Activated naive CD8-positive, alpha-beta T cell (primary cell): ENCODE data around the gene UBC.
"Not testable (repeated sequence)": the region's sequence is repeated elsewhere in the genome, so short reads cannot be mapped to it uniquely, and the experiment has no call there.

Experiments used
- H3K27ac Mint-ChIP-seq: one replicate; pipeline ENCODE4 v1.8.0; 2021; ENCODE audit warnings: mixed read lengths
- H3K27me3 Mint-ChIP-seq: one replicate; pipeline ENCODE4 v1.8.0; 2021; ENCODE audit warnings: mixed read lengths
- H3K36me3 Mint-ChIP-seq: one replicate; pipeline ENCODE4 v1.8.0; 2021; ENCODE audit warnings: mixed read lengths
- H3K4me1 Mint-ChIP-seq: one replicate; pipeline ENCODE4 v1.8.0; 2021; ENCODE audit warnings: low read depth, mixed read lengths
- H3K4me3 Mint-ChIP-seq: one replicate; pipeline ENCODE4 v1.8.0; 2021; ENCODE audit warnings: mild to moderate bottlenecking, mixed read lengths
- H3K9me3 Mint-ChIP-seq: one replicate; pipeline ENCODE4 v1.8.0; 2021; ENCODE audit warnings: low read depth, mixed read lengths

Gene UBC

DNA sequence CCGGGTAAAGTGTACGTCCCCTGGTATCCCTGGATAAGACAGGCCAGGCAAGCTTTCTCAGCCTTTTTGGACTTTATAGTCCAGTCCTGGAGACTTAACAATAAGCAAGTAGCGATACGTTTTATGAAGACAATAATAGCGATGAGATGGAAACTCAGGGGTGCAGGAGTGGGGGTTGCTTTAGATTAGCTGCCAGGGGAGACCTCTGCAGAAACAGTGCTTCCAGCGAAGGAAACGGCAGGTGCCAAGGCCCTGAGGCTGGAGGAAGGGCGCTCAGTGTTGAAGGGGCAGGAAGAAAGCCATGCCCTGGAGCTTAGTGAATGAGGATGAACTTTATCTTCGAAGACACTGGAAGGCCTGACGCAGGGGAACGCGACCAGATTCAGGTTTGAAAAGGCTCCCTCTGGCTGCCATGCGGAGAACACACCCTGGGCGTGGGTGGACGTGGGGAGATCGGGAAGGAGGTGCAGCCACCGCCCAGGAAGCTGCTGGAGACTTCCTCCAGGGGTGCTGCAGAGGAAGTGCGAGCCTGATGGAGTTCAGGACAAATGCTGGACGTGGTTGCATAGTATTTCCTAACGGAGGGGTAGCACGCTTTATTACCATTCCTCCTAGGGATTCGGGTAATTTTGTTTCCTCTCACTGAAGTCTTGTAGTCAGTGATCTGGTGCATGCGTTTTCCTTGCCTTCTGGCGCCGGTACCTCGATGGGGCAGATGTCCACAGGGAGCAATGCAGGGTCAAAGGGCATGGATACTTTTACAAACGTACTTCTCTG is 26.1 kb upstream of the UBC start:
- peaks cover 2% of the 10 kb centered on the region for H3K36me3 Mint-ChIP-seq
- no peaks in the 10 kb centered on the region for H3K9me3 Mint-ChIP-seq
- H3K27me3 Mint-ChIP-seq: no peaks in the 10 kb centered on the region
- peaks cover 10% of the 10 kb centered on the region for H3K4me1 Mint-ChIP-seq
- H3K4me3 Mint-ChIP-seq: no peak overlapping the region
- H3K27ac Mint-ChIP-seq: no peak overlapping the region

GRCh38 chr12:124940143-124940392 is 25.6 kb upstream of the UBC start:
- no peak overlapping the region for H3K27ac Mint-ChIP-seq
- no peaks in the 10 kb centered on the region for H3K27me3 Mint-ChIP-seq
- no peaks in the 10 kb centered on the region for H3K9me3 Mint-ChIP-seq
- H3K36me3 Mint-ChIP-seq: peaks cover 2% of the 10 kb centered on the region
- H3K4me1 Mint-ChIP-seq: peaks cover 10% of the 10 kb centered on the region
- no peak overlapping the region for H3K4me3 Mint-ChIP-seq

GRCh38 chr12:124939421-124940142 is 25.1 kb upstream of the UBC start:
- Mint-ChIP-seq H3K36me3 (peaks cover 2% of the 10 kb centered on the region), H3K27me3 (no peaks in the 10 kb centered on the region), H3K4me1 (peaks cover 10% of the 10 kb centered on the region), H3K9me3 (no peaks in the 10 kb centered on the region), H3K27ac (no peak overlapping the region), H3K4me3 (no peak overlapping the region)

GRCh38 chr12:124939079-124939420 is 24.6 kb upstream of the UBC start:
- H3K4me3 Mint-ChIP-seq: no peak overlapping the region
- no peaks in the 10 kb centered on the region for H3K27me3 Mint-ChIP-seq
- H3K4me1 Mint-ChIP-seq: peaks cover 10% of the 10 kb centered on the region
- H3K36me3 Mint-ChIP-seq: peaks cover 2% of the 10 kb centered on the region
- no peaks in the 10 kb centered on the region for H3K9me3 Mint-ChIP-seq
- no peak overlapping the region for H3K27ac Mint-ChIP-seq

DNA sequence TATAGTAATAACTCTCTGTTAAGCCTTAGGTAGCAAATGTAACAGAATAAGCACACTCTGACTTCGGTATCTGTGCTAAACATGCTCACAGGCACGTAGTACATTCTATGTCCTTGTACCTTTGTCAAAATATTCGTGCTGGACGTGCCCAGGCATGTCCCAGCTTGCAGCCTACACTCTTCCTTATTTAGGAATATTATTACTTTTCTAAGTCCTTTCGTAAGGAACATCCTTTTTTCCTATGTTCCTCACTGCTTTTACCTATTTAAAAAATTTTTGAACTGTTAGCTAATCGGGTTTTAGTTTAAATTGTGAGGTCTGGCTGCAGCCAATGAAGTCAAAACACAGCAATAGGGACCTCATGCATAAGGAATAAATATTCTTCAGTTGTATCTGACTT is 24.1 kb upstream of the UBC start:
- no peak overlapping the region for H3K27ac Mint-ChIP-seq
- H3K9me3 Mint-ChIP-seq: no peaks in the 10 kb centered on the region
- H3K36me3 Mint-ChIP-seq: peaks cover 2% of the 10 kb centered on the region
- H3K27me3 Mint-ChIP-seq: no peaks in the 10 kb centered on the region
- no peak overlapping the region for H3K4me3 Mint-ChIP-seq
- peaks cover 10% of the 10 kb centered on the region for H3K4me1 Mint-ChIP-seq

- Mint-ChIP-seq H3K27ac (no peak overlapping the region), H3K4me3 (peak overlapping the region; percentile 10), H3K36me3 (peaks cover under 1% of the 10 kb centered on the region), H3K4me1 (peaks cover 10% of the 10 kb centered on the region), H3K9me3 (no peaks in the 10 kb centered on the region), H3K27me3 (no peaks in the 10 kb centered on the region)
Observed at GRCh38 chr12:124938108-124938507, 23.7 kb upstream of the UBC start.

DNA sequence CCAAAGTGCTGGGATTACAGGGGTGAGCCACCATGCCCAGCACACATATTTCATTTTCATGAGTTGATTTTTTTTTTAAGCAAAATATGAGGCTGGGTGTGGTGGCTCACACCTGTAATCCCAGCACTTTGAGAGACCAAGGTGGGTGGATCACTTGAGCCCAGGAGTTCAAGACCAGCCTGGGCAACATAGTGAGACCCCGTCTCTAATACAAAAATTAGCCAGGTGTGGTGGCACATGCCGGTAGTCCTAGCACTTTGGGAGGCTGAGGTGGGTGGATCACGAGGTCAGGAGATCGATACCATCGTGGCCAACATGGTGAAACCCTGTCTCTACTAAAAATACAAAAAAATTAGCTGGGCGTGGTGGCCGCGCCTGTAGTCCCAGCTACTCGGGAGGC is 17.1 kb upstream of the UBC start:
- H3K4me1 Mint-ChIP-seq: peaks cover 24% of the 10 kb centered on the region
- not testable (repeated sequence) for H3K27me3 Mint-ChIP-seq, H3K9me3 Mint-ChIP-seq, H3K4me3 Mint-ChIP-seq, H3K36me3 Mint-ChIP-seq, H3K27ac Mint-ChIP-seq

DNA sequence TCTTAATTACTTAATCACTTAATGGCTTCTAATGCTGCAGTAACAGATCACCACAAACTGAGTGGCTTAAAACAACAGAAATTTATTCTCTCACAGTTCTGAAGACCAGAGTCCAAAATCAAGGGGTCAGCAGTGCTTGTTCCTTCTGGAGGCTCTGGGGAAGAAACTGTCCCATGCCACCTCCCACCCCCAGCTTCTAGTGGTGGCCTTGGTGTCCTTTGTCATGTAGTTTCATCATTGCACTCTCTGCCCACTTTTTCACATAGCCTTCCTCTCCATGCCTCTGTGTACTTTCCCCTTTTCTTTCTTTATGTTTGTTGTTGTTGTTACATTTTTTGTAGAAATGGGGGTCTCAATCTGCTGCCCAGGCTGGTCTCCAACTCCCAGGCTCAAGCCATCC is 16.1 kb upstream of the UBC start:
- no peak overlapping the region for H3K27ac Mint-ChIP-seq
- peaks cover 26% of the 10 kb centered on the region for H3K4me1 Mint-ChIP-seq
- H3K4me3 Mint-ChIP-seq: no peak overlapping the region
- no peaks in the 10 kb centered on the region for H3K9me3 Mint-ChIP-seq
- no peaks in the 10 kb centered on the region for H3K36me3 Mint-ChIP-seq
- H3K27me3 Mint-ChIP-seq: no peaks in the 10 kb centered on the region

GRCh38 chr12:124929649-124930419 is 15.4 kb upstream of the UBC start:
- Mint-ChIP-seq H3K36me3 (no peaks in the 10 kb centered on the region), H3K4me3 (no peak overlapping the region), H3K27ac (no peak overlapping the region), H3K9me3 (no peaks in the 10 kb centered on the region), H3K27me3 (no peaks in the 10 kb centered on the region), H3K4me1 (peaks cover 26% of the 10 kb centered on the region)

DNA sequence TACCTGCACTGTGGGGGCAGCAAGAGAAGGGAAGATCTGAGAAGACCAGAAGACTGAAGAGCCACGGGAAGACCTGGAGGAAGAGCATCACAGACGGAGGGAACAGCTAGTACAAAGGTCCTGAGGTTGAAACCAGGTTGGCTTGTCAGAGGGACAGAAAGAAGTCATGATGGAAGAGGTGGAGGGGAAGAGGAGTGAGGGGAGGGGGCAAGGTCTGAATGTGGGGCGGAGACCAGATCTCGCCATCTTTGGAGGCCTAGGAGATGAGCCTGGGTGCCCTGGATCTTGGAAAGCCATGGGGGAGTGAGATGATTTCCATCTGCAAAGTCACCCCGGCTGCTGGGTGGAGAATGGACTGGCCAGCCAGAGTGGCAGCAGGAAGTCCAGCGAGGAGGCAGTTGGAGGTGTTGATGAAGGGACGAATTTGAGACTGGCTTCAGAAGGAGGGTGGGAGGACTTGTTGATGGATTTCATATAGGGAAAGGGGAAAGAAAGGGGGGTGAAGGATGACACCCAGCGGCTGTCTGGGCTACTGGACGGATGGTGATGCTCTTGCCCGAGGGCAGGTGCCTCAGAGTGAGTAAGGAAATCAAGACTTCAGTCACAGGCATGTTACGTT is 14.6 kb upstream of the UBC start:
- Mint-ChIP-seq H3K4me3 (peak overlapping the region; percentile 46), H3K36me3 (no peaks in the 10 kb centered on the region), H3K27me3 (no peaks in the 10 kb centered on the region), H3K9me3 (no peaks in the 10 kb centered on the region), H3K27ac (no peak overlapping the region), H3K4me1 (peaks cover 28% of the 10 kb centered on the region)

GRCh38 chr12:124928095-124928911 is 13.9 kb upstream of the UBC start:
- H3K4me1 Mint-ChIP-seq: peaks cover 30% of the 10 kb centered on the region
- peak overlapping the region; percentile 99 for H3K27ac Mint-ChIP-seq
- H3K36me3 Mint-ChIP-seq: no peaks in the 10 kb centered on the region
- no peaks in the 10 kb centered on the region for H3K27me3 Mint-ChIP-seq
- H3K4me3 Mint-ChIP-seq: peak overlapping the region; percentile 91
- no peaks in the 10 kb centered on the region for H3K9me3 Mint-ChIP-seq

- Mint-ChIP-seq H3K4me1 (peaks cover 34% of the 10 kb centered on the region), H3K27ac (peak overlapping the region; percentile 99), H3K36me3 (no peaks in the 10 kb centered on the region), H3K9me3 (no peaks in the 10 kb centered on the region), H3K4me3 (peak overlapping the region; percentile 91), H3K27me3 (no peaks in the 10 kb centered on the region)
Observed at GRCh38 chr12:124927201-124928094, 13.0 kb upstream of the UBC start.

- H3K4me3 Mint-ChIP-seq, H3K27ac Mint-ChIP-seq: not testable (repeated sequence)
Observed at GRCh38 chr12:124925782-124926181, 11.3 kb upstream of the UBC start.

DNA sequence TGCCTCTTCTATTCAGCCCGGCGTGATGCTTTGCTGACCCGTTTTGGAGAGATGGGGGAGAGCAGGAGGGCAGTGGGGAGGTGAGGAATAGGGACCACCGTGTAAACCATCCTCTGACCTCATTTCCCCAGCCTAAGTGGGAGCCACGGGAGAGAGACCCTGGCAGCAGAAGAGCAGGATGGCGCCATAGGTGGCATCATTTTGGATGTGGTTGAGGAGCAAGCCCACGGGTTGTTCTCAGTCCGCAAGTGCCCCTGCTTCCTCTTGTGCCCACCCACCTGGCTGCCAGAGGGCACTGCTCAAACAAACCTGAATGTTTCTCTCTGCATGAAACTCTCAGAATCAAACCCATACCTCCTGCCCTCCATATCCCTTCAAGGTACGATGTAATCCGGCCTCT is 10.7 kb upstream of the UBC start:
- Mint-ChIP-seq H3K9me3 (no peaks in the 10 kb centered on the region), H3K27ac (peak overlapping the region; percentile 8), H3K27me3 (no peaks in the 10 kb centered on the region), H3K36me3 (no peaks in the 10 kb centered on the region), H3K4me3 (no peak overlapping the region), H3K4me1 (peaks cover 54% of the 10 kb centered on the region)

More at GRCh38 chr12:124925782-124926181, 11.3 kb upstream of the UBC start:
- H3K9me3 Mint-ChIP-seq, H3K36me3 Mint-ChIP-seq, H3K27me3 Mint-ChIP-seq: not testable (repeated sequence)
- H3K4me1 Mint-ChIP-seq: peaks cover 49% of the 10 kb centered on the region
